B cell (primary cell): ENCODE results near the gene HTR6.

Experiments
- EZH2 ChIP-seq: IDR thresholded peaks from 2 replicates; pipeline ENCODE4 v1.6.1; 2012; ENCODE audit warnings: borderline replicate concordance, low read depth, mild to moderate bottlenecking, moderate library complexity, low read length; ENCODE audit not compliant: insufficient read depth, poor library complexity, severe bottlenecking
- TF ChIP-seq, protein P1 (sequence below): fragments of 200-600 bp; IDR thresholded peaks from one replicate; pipeline ENCODE4 v1.8.0; 2022; ENCODE audit warnings: antibody characterized with exemption, mild to moderate bottlenecking

DNA sequence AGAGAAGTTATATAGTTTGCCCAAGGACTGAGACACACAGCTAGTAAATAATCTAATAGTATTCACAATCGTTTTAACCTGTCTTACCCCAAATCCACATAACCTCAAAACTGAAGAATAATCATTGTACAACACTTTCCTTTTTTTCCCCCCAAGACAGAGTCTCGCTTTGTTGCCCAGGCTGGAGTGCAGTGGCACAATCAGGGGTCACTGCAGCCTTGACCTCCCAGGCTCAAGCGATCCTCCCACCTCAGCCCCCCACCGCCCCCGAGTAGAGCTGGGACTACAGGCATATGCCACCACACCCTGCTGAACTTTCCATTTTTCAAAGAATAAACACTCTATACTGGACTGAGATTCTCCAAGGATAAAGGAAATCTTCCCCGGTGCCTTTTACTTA lies 49.2 kb upstream of the HTR6 start:
- TF ChIP-seq, protein P1, sequence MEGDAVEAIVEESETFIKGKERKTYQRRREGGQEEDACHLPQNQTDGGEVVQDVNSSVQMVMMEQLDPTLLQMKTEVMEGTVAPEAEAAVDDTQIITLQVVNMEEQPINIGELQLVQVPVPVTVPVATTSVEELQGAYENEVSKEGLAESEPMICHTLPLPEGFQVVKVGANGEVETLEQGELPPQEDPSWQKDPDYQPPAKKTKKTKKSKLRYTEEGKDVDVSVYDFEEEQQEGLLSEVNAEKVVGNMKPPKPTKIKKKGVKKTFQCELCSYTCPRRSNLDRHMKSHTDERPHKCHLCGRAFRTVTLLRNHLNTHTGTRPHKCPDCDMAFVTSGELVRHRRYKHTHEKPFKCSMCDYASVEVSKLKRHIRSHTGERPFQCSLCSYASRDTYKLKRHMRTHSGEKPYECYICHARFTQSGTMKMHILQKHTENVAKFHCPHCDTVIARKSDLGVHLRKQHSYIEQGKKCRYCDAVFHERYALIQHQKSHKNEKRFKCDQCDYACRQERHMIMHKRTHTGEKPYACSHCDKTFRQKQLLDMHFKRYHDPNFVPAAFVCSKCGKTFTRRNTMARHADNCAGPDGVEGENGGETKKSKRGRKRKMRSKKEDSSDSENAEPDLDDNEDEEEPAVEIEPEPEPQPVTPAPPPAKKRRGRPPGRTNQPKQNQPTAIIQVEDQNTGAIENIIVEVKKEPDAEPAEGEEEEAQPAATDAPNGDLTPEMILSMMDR: no peak
- no peak for TF ChIP-seq EZH2
